CD4-positive, CD25-positive, alpha-beta regulatory T cell (primary cell): ENCODE results near the gene STXBP1. TPM values are rescaled to one million over a fixed set of nuclear protein-coding genes. Genes with fewer than 3 reads are reported as not detected.

Experiments used
- ATAC-seq, 2 donors: fragments of 150-1000 bp; cut with Tn5 transposase; one replicate each; pipeline ENCODE4 v1.10.0; 2021; ENCODE audit warnings: low read depth in 2 of 2, moderate number of reproducible peaks in 2 of 2, moderate library complexity in 1 of 2
- DNase-seq, 3 donors: peaks; one replicate each; pipeline versions ENCODE4 v3.0.0 to v3.0.0-alpha.2; 2012 to 2022; ENCODE audit warnings: mixed read lengths in 1 of 3
- H3K27ac ChIP-seq: one replicate; pipeline ENCODE4 v1.7.0; 2013; ENCODE audit warnings: mild to moderate bottlenecking, low read length; ENCODE audit not compliant: insufficient read depth, poor library complexity, severe bottlenecking
- H3K27me3 ChIP-seq: one replicate; pipeline ENCODE4 v1.7.0; 2013; ENCODE audit warnings: low read length; ENCODE audit not compliant: control insufficient read depth, insufficient read depth
- H3K36me3 ChIP-seq: one replicate; pipeline ENCODE4 v1.7.0; 2013; ENCODE audit warnings: mild to moderate bottlenecking, low read length, moderate library complexity; ENCODE audit not compliant: control insufficient read depth, insufficient read depth
- H3K4me1 ChIP-seq: 2 replicates; pipeline ENCODE4 v1.7.0; 2013; ENCODE audit warnings: mild to moderate bottlenecking, low read length; ENCODE audit not compliant: insufficient read depth, control insufficient read depth, poor library complexity, severe bottlenecking
- H3K4me3 ChIP-seq: one replicate; pipeline ENCODE4 v1.7.0; 2013; ENCODE audit warnings: low read depth, mild to moderate bottlenecking, low read length, moderate library complexity
- H3K9me3 ChIP-seq, 2 experiments: 1 replicate in 1 of 2; 2 replicates in 1 of 2; pipeline ENCODE4 v1.7.0; 2013; ENCODE audit warnings: low read length in 2 of 2, mild to moderate bottlenecking in 1 of 2, moderate library complexity in 1 of 2; ENCODE audit not compliant: control insufficient read depth in 2 of 2
- H3K27ac Mint-ChIP-seq, 3 donors: one replicate each; pipeline ENCODE4 v1.8.0; 2020 to 2022; ENCODE audit warnings: mild to moderate bottlenecking in 3 of 3, mixed read lengths in 3 of 3, moderate library complexity in 2 of 3
- H3K27me3 Mint-ChIP-seq: one replicate; pipeline ENCODE4 v1.8.0; 2022; ENCODE audit warnings: mild to moderate bottlenecking, mixed read lengths
- H3K36me3 Mint-ChIP-seq: one replicate; pipeline ENCODE4 v1.8.0; 2020; ENCODE audit warnings: mixed read lengths
- H3K4me1 Mint-ChIP-seq, 4 donors: one replicate each; pipeline ENCODE4 v1.8.0; 2020 to 2022; ENCODE audit warnings: mixed read lengths in 4 of 4, mild to moderate bottlenecking in 1 of 4
- H3K4me3 Mint-ChIP-seq, 4 donors: one replicate each; pipeline ENCODE4 v1.8.0; 2020 to 2022; ENCODE audit warnings: mild to moderate bottlenecking in 4 of 4, mixed read lengths in 4 of 4, moderate library complexity in 3 of 4
- H3K9me3 Mint-ChIP-seq, 7 donors: one replicate each; pipeline ENCODE4 v1.8.0; 2020 to 2022; ENCODE audit warnings: mixed read lengths in 7 of 7, mild to moderate bottlenecking in 3 of 7, moderate library complexity in 2 of 7
- polyA plus RNA-seq, 4 donors: library from polyadenylated mRNA; unstranded; fragments of 300-500 nt; fragmentation: Illumina TruSeq; gene quantifications; one replicate each; pipeline ENCODE4 v1.2.3, GENCODE V29; 2021
- total RNA-seq: library from RNA; stranded (reverse); gene quantifications from one replicate; pipeline ENCODE4 v1.2.3, GENCODE V29; 2022

The STXBP1 gene
- total and polyA plus RNA-seq, 5 donors from 2014 or later = 0.07 to 1.3 (median 0.26) TPM

DNA sequence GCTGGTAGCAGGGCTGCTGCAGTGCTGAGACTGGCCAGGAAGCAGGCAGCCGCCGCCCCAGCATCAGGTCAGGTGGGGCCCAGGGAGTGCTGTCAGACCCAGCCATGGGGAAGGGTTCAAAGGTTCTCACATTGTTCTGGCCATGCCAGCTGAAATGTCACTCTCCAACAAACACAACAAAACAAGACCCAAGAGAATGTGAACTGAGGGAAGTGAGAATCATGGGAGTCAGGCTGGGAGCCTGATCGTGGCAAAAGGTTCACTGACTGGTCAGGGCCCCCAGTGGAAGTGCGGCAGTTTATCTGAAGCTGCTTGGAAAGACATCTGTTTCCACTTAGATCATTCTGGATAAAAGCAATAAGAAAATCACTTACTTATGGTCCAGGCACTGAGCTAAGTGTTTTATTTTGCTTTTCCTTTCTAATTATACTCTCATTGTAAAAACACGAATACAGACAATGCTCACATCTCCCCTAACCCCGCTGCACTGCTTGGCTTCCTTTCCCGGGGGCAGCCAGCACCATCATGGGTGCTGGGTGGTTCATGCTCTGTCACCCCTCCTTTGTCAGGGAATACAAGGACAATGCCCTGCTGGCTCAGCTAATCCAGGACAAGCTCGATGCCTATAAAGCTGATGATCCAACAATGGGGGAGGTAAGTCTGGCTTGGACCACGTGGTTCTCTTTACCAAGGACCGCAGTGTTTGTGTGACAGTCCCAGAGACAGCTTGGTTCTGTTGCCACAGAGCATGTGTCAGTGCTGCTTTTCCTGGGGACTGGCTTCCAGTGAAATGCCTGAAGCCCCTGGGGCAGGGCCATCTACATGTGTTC is 52.8 kb downstream of the STXBP1 start:
- H3K4me3 ChIP-seq = no peak overlapping the region
- H3K36me3 ChIP-seq = no peaks in the 10 kb centered on the region
- Mint-ChIP-seq H3K4me3 (no peak overlapping the region), H3K27ac (no peak overlapping the region), H3K27me3 (peaks cover 27% of the 10 kb centered on the region), H3K9me3 (no peaks in the 10 kb centered on the region), H3K36me3 (peaks cover 9% of the 10 kb centered on the region), H3K4me1 (no peaks in the 10 kb centered on the region)
- no peaks in the 10 kb centered on the region for H3K9me3 ChIP-seq
- H3K27me3 ChIP-seq = no peaks in the 10 kb centered on the region
- H3K4me1 ChIP-seq = no peaks in the 10 kb centered on the region
- no peak overlapping the region for H3K27ac ChIP-seq
- ATAC-seq (no peak), DNase-seq (no peak)

GRCh38 chr9:127667127-127667844 is 55.2 kb downstream of the STXBP1 start:
- Histone ChIP-seq H3K4me1 (no peaks in the 10 kb centered on the region), H3K4me3 (no peak overlapping the region), H3K27me3 (no peaks in the 10 kb centered on the region), H3K9me3 (no peaks in the 10 kb centered on the region), H3K36me3 (no peaks in the 10 kb centered on the region), H3K27ac (no peak overlapping the region)
- H3K4me3 Mint-ChIP-seq = no peak overlapping the region
- no peaks in the 10 kb centered on the region for H3K4me1 Mint-ChIP-seq
- ATAC-seq (no peak), DNase-seq (no peak)
- peaks cover 9% of the 10 kb centered on the region for H3K36me3 Mint-ChIP-seq
- H3K27me3 Mint-ChIP-seq = peaks cover 26% of the 10 kb centered on the region
- no peaks in the 10 kb centered on the region for H3K9me3 Mint-ChIP-seq
- no peak overlapping the region for H3K27ac Mint-ChIP-seq

DNA sequence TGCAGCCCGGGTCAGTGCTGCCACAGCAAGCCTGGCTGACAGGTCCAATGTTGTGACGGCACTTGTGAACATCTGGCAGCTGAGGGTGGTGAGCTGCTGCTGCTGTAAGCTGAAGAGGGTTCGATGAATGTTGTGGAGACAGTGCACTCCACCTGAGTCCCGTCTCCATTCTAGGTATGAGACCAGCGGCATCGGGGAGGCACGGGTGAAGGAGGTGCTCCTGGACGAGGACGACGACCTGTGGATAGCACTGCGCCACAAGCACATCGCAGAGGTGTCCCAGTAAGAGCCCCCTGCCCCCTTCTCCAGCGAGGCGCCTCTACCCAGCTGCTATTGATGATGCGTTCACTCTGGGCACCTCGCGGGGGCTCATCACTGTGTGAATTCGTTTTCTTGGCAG is 55.8 kb downstream of the STXBP1 start:
- Histone ChIP-seq H3K27me3 (no peaks in the 10 kb centered on the region), H3K36me3 (no peaks in the 10 kb centered on the region), H3K9me3 (no peaks in the 10 kb centered on the region), H3K4me3 (no peak overlapping the region), H3K4me1 (no peaks in the 10 kb centered on the region), H3K27ac (no peak overlapping the region)
- DNase-seq (no peak), ATAC-seq (no peak)
- Mint-ChIP-seq H3K27me3 (peaks cover 24% of the 10 kb centered on the region), H3K36me3 (peaks cover 9% of the 10 kb centered on the region), H3K9me3 (no peaks in the 10 kb centered on the region), H3K4me1 (no peaks in the 10 kb centered on the region), H3K4me3 (no peak overlapping the region), H3K27ac (no peak overlapping the region)

DNA sequence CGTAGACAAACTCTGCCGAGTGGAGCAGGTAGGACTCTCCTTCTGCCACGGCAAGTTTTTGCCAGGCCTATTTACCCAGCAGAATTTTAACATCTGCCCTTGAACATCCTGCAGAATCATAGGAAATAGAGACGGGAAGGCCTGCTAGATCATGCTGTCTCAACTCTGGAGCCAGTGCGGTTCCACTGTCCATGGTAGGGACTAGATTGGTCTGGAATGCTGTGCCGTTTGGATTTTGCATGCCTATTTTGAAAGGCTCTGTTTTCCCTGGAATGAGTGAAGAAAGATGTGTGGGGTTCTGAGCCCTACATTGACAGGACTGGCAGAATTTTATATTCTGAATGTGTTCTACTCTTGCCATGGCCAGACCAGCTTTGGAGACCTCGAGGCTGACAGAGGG is 61.2 kb downstream of the STXBP1 start:
- H3K9me3 ChIP-seq = no peaks in the 10 kb centered on the region
- H3K27ac Mint-ChIP-seq = no peak overlapping the region

DNA sequence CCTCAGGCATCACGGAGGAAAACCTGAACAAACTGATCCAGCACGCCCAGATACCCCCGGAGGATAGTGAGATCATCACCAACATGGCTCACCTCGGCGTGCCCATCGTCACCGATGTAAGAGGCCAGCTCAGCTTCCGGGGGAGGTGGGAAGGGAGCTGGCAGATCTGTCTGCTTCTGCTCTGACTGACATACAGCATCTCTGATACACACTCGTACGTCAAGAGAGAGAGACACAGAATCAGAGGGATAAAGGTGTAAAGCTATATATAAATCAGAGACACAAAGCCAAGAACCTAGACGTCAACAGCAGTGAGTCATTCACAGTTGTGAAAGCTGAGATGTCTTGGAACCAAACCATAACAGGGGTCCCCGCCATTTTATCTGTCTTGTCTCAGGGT is 64.6 kb downstream of the STXBP1 start:
- Mint-ChIP-seq H3K27me3 (peaks cover 22% of the 10 kb centered on the region), H3K9me3 (peaks cover 0 to 2% (median 0%) of the 10 kb centered on the region in 7 donors), H3K27ac (no peak overlapping the region), H3K4me3 (no peak overlapping the region), H3K4me1 (peaks cover 0 to 2% (median 0%) of the 10 kb centered on the region in 4 donors), H3K36me3 (peaks cover 4% of the 10 kb centered on the region)
- DNase-seq (no peak), ATAC-seq (no peak)
- Histone ChIP-seq H3K36me3 (no peaks in the 10 kb centered on the region), H3K27me3 (no peaks in the 10 kb centered on the region), H3K4me3 (no peak overlapping the region), H3K27ac (no peak overlapping the region), H3K4me1 (no peaks in the 10 kb centered on the region), H3K9me3 (no peaks in the 10 kb centered on the region)

More for the DNA sequence above, 61.2 kb downstream of the STXBP1 start:
- ATAC-seq = no peak
- Mint-ChIP-seq H3K4me1 (no peaks in the 10 kb centered on the region), H3K27me3 (peaks cover 15% of the 10 kb centered on the region), H3K36me3 (no peaks in the 10 kb centered on the region), H3K4me3 (no peak overlapping the region), H3K9me3 (no peaks in the 10 kb centered on the region)
- Histone ChIP-seq H3K4me3 (no peak overlapping the region), H3K4me1 (no peaks in the 10 kb centered on the region), H3K36me3 (no peaks in the 10 kb centered on the region), H3K27me3 (no peaks in the 10 kb centered on the region), H3K27ac (no peak overlapping the region)
- no peak for DNase-seq

GRCh38 chr9:127679506-127679905 is 67.4 kb downstream of the STXBP1 start:
- DNase-seq = no peak
- no peak overlapping the region for H3K4me3 ChIP-seq
- peaks cover 7% of the 10 kb centered on the region for H3K36me3 Mint-ChIP-seq
- H3K36me3 ChIP-seq = no peaks in the 10 kb centered on the region
- ATAC-seq = no peak
- H3K4me1 ChIP-seq = no peaks in the 10 kb centered on the region
- no peaks in the 10 kb centered on the region for H3K9me3 ChIP-seq
- H3K27ac Mint-ChIP-seq = no peak overlapping the region
- H3K4me1 Mint-ChIP-seq = peaks cover 0 to 2% (median 0%) of the 10 kb centered on the region in 4 donors
- peaks cover 0 to 2% (median 0%) of the 10 kb centered on the region in 7 donors for H3K9me3 Mint-ChIP-seq
- H3K4me3 Mint-ChIP-seq = no peak overlapping the region
- H3K27me3 ChIP-seq = no peaks in the 10 kb centered on the region
- H3K27me3 Mint-ChIP-seq = peaks cover 12% of the 10 kb centered on the region
- no peak overlapping the region for H3K27ac ChIP-seq

- Histone ChIP-seq H3K4me3 (no peak overlapping the region), H3K4me1 (no peaks in the 10 kb centered on the region), H3K36me3 (no peaks in the 10 kb centered on the region), H3K27me3 (no peaks in the 10 kb centered on the region), H3K9me3 (no peaks in the 10 kb centered on the region), H3K27ac (no peak overlapping the region)
- Mint-ChIP-seq H3K27me3 (peaks cover 12% of the 10 kb centered on the region), H3K27ac (no peak overlapping the region), H3K4me3 (no peak overlapping the region), H3K36me3 (peaks cover 7% of the 10 kb centered on the region), H3K9me3 (peaks cover 0 to 2% (median 0%) of the 10 kb centered on the region in 7 donors), H3K4me1 (peaks cover 0 to 2% (median 0%) of the 10 kb centered on the region in 4 donors)
- no peak for ATAC-seq
- no peak for DNase-seq
These were observed 68.1 kb downstream of the STXBP1 start for GRCh38 chr9:127680226-127680625.
